A549 (cell line): ENCODE measurements around the gene SLC4A7. TPM values are rescaled to one million over a fixed set of nuclear protein-coding genes. Genes with fewer than 3 reads are reported as not detected.

ENCODE experiments used
- ATAC-seq, 2 experiments: fragments of 200-7000 bp in 1 of 2; fragments of >200 bp in 1 of 2; cut with Nextera tagmentation in 1 of 2; cut with Tn5 transposase in 1 of 2; 3 replicates each; pipeline versions ENCODE4 v1.8.0 to v1.9.1; 2018 to 2020; ENCODE audit warnings: mild to moderate bottlenecking in 1 of 2, moderate library complexity in 1 of 2
- CTCF ChIA-PET: fragments of 300-600 bp; sonication (Branson Sonifier 250); formaldehyde crosslinking; extraction: SDS; loops from one replicate; lab custom pipeline; 2021; ENCODE audit warnings: antibody characterized with exemption, inconsistent platforms; lab: Yijun Ruan, JAX
- POLR2A ChIA-PET: fragments of 350-600 bp; formaldehyde crosslinking; extraction: SDS; loops from one replicate; lab custom pipeline; 2021; ENCODE audit warnings: antibody characterized with exemption, inconsistent platforms; lab: Yijun Ruan, JAX
- DNase-seq, 2 experiments: peaks; one replicate each; pipeline versions ENCODE4 v3.0.0 to v3.0.0-alpha.2; 2011 to 2016; ENCODE audit warnings: low read depth in 1 of 2, low spot score in 1 of 2
- FAIRE-seq: peaks from 2 replicates; lab custom pipeline; 2011; peaks lifted over from hg19 to GRCh38; lab: Jason Lieb, UNC
- H3K27ac ChIP-seq, 2 experiments: fragments of >200 bp; sonication (Bioruptor Twin); formaldehyde crosslinking; 3 replicates each; pipeline ENCODE4 v1.5.1; 2016 to 2017
- H3K4me1 ChIP-seq: fragments of >200 bp; sonication (Bioruptor Twin); formaldehyde crosslinking; 3 replicates; pipeline ENCODE4 v1.6.1; 2016
- H3K4me2 ChIP-seq: fragments of >200 bp; sonication (Bioruptor Twin); formaldehyde crosslinking; 3 replicates; pipeline ENCODE4 v1.6.1; 2016
- H3K4me3 ChIP-seq: fragments of >200 bp; sonication (Bioruptor Twin); formaldehyde crosslinking; 3 replicates; pipeline ENCODE4 v1.5.1; 2016
- H3K9me3 ChIP-seq: fragments of >200 bp; sonication (Bioruptor Twin); formaldehyde crosslinking; 3 replicates; pipeline ENCODE4 v1.6.1; 2016
- CHD2 ChIP-seq: fragments of 150-350 bp; IDR thresholded peaks from 2 replicates; pipeline ENCODE4 v1.6.1; 2014; ENCODE audit warnings: low read length; ENCODE audit not compliant: partially characterized antibody
- CHD4 ChIP-seq: fragments of 200-600 bp; sonication (generic); IDR thresholded peaks from 2 replicates; pipeline ENCODE4 v1.6.1; 2016; ENCODE audit warnings: antibody characterized with exemption, mild to moderate bottlenecking, borderline replicate concordance
- EHMT2 ChIP-seq: fragments of 200-600 bp; sonication (generic); IDR thresholded peaks from 2 replicates; pipeline ENCODE4 v1.6.1; 2016; ENCODE audit warnings: antibody characterized with exemption, low read depth, mild to moderate bottlenecking, moderate library complexity
- EP300 ChIP-seq, 2 experiments: fragments of >200 bp; sonication (Bioruptor Twin); formaldehyde crosslinking; IDR thresholded peaks; 2 replicates in 1 of 2; 3 replicates in 1 of 2; pipeline ENCODE4 v1.6.1; 2016 to 2017
- ESRRA ChIP-seq: fragments of 150-350 bp; IDR thresholded peaks from 2 replicates; pipeline ENCODE4 v1.6.1; 2014; ENCODE audit warnings: mild to moderate bottlenecking, low read length, borderline replicate concordance
- FOSB ChIP-seq: fragments of 250-450 bp; sonication (Bioruptor Pico); IDR thresholded peaks from 2 replicates; pipeline ENCODE4 v1.5.0; 2020; ENCODE audit warnings: mild to moderate bottlenecking, moderate library complexity
- FOSL2 ChIP-seq, 2 experiments: fragments of 450-650 bp in 1 of 2; fragments of >200 bp in 1 of 2; sonication (Bioruptor Twin) in 1 of 2; formaldehyde crosslinking; IDR thresholded peaks; 2 replicates each; pipeline versions ENCODE4 v1.5.0 to v1.6.1; 2016 to 2020; ENCODE audit warnings: mild to moderate bottlenecking in 1 of 2, moderate library complexity in 1 of 2
- FOXS1 ChIP-seq: fragments of 250-450 bp; sonication (Bioruptor Pico); IDR thresholded peaks from 2 replicates; pipeline ENCODE4 v1.5.0; 2020; ENCODE audit warnings: mild to moderate bottlenecking, moderate library complexity
- GATA3 ChIP-seq: IDR thresholded peaks from 2 replicates; pipeline ENCODE4 v1.6.1; 2012; ENCODE audit warnings: borderline replicate concordance
- HDAC2 ChIP-seq: fragments of 200-600 bp; sonication (generic); IDR thresholded peaks from 2 replicates; pipeline ENCODE4 v1.6.1; 2016
- HEYL ChIP-seq: fragments of 250-450 bp; sonication (Bioruptor Pico); IDR thresholded peaks from 2 replicates; pipeline ENCODE4 v1.8.0; 2021; ENCODE audit warnings: mild to moderate bottlenecking, moderate library complexity
- HOXA7 ChIP-seq: fragments of 250-450 bp; sonication (Bioruptor Pico); IDR thresholded peaks from 2 replicates; pipeline ENCODE4 v1.5.0; 2020; ENCODE audit warnings: mild to moderate bottlenecking, moderate library complexity
- HOXB13 ChIP-seq: fragments of 250-450 bp; sonication (Bioruptor Pico); IDR thresholded peaks from 2 replicates; pipeline ENCODE4 v1.5.0; 2020; ENCODE audit warnings: low read depth, mild to moderate bottlenecking, moderate library complexity
- JUN ChIP-seq, 2 experiments: fragments of >200 bp; sonication (Bioruptor Twin); formaldehyde crosslinking; IDR thresholded peaks; 2 replicates in 1 of 2; 3 replicates in 1 of 2; pipeline ENCODE4 v1.6.1; 2016 to 2017
- KDM1A ChIP-seq: fragments of 200-600 bp; sonication (generic); IDR thresholded peaks from 2 replicates; pipeline ENCODE4 v1.6.1; 2016; ENCODE audit warnings: low read depth, mild to moderate bottlenecking
- KDM5A ChIP-seq: fragments of 200-600 bp; sonication (generic); IDR thresholded peaks from 2 replicates; pipeline ENCODE4 v1.6.1; 2016; ENCODE audit warnings: antibody characterized with exemption, mild to moderate bottlenecking
- MAFK ChIP-seq: fragments of 450-650 bp; IDR thresholded peaks from 2 replicates; pipeline ENCODE4 v1.6.1; 2014; ENCODE audit not compliant: partially characterized antibody
- MAZ ChIP-seq: fragments of 150-350 bp; IDR thresholded peaks from 2 replicates; pipeline ENCODE4 v1.6.1; 2014; ENCODE audit warnings: antibody characterized with exemption, low read depth, low read length, borderline replicate concordance
- RAD21 ChIP-seq, 2 experiments: fragments of >200 bp in 1 of 2; sonication (Bioruptor Twin) in 1 of 2; formaldehyde crosslinking in 1 of 2; IDR thresholded peaks in 1 of 2; conservative IDR thresholded peaks in 1 of 2; 2 replicates in 1 of 2; 3 replicates in 1 of 2; pipeline ENCODE4 v1.6.1; 2012 to 2018; ENCODE audit warnings: inconsistent platforms in 1 of 2
- RNF2 ChIP-seq: fragments of 200-600 bp; sonication (generic); IDR thresholded peaks from 2 replicates; pipeline ENCODE4 v1.6.1; 2016; ENCODE audit warnings: low read depth, mild to moderate bottlenecking, antibody characterized with exemption, moderate library complexity, borderline replicate concordance
- SREBF2 ChIP-seq: fragments of 450-650 bp; IDR thresholded peaks from 2 replicates; pipeline ENCODE4 v1.6.1; 2014; ENCODE audit warnings: mild to moderate bottlenecking, moderate library complexity
- ZFP36 ChIP-seq: fragments of 450-650 bp; IDR thresholded peaks from 2 replicates; pipeline ENCODE4 v1.6.1; 2014; ENCODE audit warnings: borderline replicate concordance; ENCODE audit not compliant: partially characterized antibody
- ZNF302 ChIP-seq: fragments of 250-450 bp; sonication (Bioruptor Pico); IDR thresholded peaks from 2 replicates; pipeline ENCODE4 v1.9.0; 2021; ENCODE audit warnings: inconsistent platforms, mild to moderate bottlenecking, moderate library complexity
- WGBS: methylation state at CpG from one replicate; pipeline ENCODE4 v1.1.6; 2017; ENCODE audit errors: missing lambda C conversion rate; 5-methylcytosine and 5-hydroxymethylcytosine counted together
- polyA plus RNA-seq, 4 experiments: library from polyadenylated mRNA; depleted of rRNA in 3 of 4; stranded (reverse); fragments of >200 nt; fragmentation: RNase III in 1 of 4; extraction: RNeasy Plus Mini Kit Qiagen cat#74134 plus additional on column Dnase treatment in 1 of 4; gene quantifications; 2 replicates in 3 of 4; 3 replicates in 1 of 4; pipeline ENCODE4 v1.2.3, GENCODE V29; 2011 to 2017
- TF ChIP-seq, protein P1 (sequence below): fragments of >200 bp; sonication (Bioruptor Twin); formaldehyde crosslinking; IDR thresholded peaks from 2 replicates; pipeline ENCODE4 v1.6.1; 2016
- TF ChIP-seq, protein P2 (sequence below): fragments of >200 bp; sonication (Bioruptor Twin); formaldehyde crosslinking; IDR thresholded peaks from 3 replicates; pipeline ENCODE4 v1.6.1; 2016
- TF ChIP-seq, protein P3 (sequence below): fragments of 250-450 bp; sonication (Bioruptor Pico); IDR thresholded peaks from 2 replicates; pipeline ENCODE4 v1.5.0; 2021; ENCODE audit warnings: mild to moderate bottlenecking, moderate library complexity, borderline replicate concordance
- TF ChIP-seq, protein P4 (sequence below): fragments of 150-350 bp; IDR thresholded peaks from 2 replicates; pipeline ENCODE4 v1.6.1; 2014; ENCODE audit warnings: low read depth, mild to moderate bottlenecking, low read length
- TF ChIP-seq, protein P5 (sequence below): IDR thresholded peaks from 2 replicates; pipeline ENCODE4 v1.6.1; 2012; ENCODE audit warnings: low read depth, borderline replicate concordance

SLC4A7 gene
- polyA plus RNA-seq, 2 of the 4 experiments (the other 2 are of a cell fraction): 35.1 to 70.2 TPM

DNA sequence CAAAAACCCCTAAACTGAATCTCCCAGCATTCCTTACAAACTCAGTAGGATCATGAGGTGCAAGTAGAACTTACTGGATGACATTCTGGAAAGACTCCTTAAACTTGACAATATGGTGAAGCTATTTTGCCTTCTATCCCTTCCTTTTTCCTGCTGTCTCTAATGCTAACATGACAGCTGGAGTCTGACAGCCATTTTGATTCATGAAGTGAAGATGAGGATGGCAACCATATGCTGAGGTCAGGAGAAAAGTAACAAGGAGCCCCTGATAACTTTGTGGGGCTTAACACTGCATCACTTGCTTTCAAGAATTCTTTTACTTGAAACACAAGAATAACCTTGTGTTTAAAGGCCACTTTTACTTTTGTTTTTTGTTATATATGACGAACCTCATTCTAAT, 100.0 kb downstream of the SLC4A7 start (continued):
- TF ChIP-seq, protein P1, sequence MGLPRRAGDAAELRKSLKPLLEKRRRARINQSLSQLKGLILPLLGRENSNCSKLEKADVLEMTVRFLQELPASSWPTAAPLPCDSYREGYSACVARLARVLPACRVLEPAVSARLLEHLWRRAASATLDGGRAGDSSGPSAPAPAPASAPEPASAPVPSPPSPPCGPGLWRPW: no peak
- TF ChIP-seq, protein P2, sequence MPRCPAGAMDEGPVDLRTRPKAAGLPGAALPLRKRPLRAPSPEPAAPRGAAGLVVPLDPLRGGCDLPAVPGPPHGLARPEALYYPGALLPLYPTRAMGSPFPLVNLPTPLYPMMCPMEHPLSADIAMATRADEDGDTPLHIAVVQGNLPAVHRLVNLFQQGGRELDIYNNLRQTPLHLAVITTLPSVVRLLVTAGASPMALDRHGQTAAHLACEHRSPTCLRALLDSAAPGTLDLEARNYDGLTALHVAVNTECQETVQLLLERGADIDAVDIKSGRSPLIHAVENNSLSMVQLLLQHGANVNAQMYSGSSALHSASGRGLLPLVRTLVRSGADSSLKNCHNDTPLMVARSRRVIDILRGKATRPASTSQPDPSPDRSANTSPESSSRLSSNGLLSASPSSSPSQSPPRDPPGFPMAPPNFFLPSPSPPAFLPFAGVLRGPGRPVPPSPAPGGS: no peak
- no peak for TF ChIP-seq FOSL2 (IDR thresholded peaks at IDR 0.05)
- TF ChIP-seq FOSL2 (CRISPR knock-in tag; IDR thresholded peaks at IDR 0.05): no peak
- TF ChIP-seq MAFK: no peak
- TF ChIP-seq KDM1A: no peak
- no peak for TF ChIP-seq RNF2
- no peak for TF ChIP-seq JUN (IDR thresholded peaks at IDR 0.05)

DNA sequence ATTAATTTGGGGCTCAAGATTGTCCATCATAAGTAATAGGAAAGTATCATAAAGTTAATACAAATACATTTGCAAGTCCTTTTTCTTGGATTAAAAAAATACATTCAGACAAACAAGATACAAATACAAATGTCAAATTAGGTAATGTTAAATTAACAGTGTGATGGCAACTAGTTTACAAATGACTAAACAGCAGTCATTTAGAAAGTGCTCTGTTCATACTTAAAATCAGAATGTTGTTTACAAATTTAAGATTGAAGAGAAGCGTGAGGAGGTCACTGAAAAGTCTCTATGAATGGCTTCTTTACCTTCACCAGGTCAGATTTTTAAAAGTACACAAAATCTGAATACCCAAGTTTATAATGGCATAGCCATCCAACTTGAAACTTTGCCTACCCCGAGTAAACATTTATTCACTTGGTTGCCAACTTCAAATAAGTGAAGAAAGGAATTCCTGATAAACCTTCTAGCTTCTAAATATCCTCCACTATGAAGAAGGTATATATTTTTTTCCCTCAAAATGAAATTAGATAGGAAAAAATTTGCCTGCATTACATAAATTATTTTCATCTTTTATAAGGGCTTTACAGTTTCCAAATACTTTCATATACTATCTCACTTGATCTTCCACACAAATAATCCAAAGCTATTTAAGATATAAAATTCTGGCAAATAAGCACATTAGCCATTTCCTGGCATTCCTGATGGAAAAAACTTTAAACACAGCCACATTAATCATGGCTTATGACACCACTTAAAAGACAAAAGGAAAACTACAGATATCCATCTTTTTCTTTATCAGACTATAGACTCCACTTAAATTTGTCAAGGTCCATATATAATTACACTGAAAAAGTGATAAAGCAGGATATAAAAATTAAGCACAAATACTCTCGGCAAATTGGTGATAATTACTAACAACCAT, 103.5 kb downstream of the SLC4A7 start:
- Histone ChIP-seq H3K4me2 (no peak overlapping the region), H3K9me3 (no peaks in the 10 kb centered on the region), H3K4me3 (no peak overlapping the region), H3K27ac (no peak overlapping the region), H3K4me1 (peaks cover 8% of the 10 kb centered on the region; the same call in 2 of the 3 replicates)
- ChIA-PET POLR2A (no interaction called here), CTCF (interaction anchor here (1.5 kb wide), 1 partner anchor 14 kb away, joined by 3 read pairs; no protein-coding TSS in a partner anchor)
- FAIRE-seq (no peak), DNase-seq (no peak), ATAC-seq (no peak)
- no peak for TF ChIP-seq HOXB13
- no peak for TF ChIP-seq FOXS1 (CRISPR knock-in tag)
- TF ChIP-seq, protein P3, sequence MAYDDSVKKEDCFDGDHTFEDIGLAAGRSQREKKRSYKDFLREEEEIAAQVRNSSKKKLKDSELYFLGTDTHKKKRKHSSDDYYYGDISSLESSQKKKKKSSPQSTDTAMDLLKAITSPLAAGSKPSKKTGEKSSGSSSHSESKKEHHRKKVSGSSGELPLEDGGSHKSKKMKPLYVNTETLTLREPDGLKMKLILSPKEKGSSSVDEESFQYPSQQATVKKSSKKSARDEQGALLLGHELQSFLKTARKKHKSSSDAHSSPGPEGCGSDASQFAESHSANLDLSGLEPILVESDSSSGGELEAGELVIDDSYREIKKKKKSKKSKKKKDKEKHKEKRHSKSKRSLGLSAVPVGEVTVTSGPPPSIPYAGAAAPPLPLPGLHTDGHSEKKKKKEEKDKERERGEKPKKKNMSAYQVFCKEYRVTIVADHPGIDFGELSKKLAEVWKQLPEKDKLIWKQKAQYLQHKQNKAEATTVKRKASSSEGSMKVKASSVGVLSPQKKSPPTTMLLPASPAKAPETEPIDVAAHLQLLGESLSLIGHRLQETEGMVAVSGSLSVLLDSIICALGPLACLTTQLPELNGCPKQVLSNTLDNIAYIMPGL (CRISPR knock-in tag): no peak
- TF ChIP-seq EHMT2: no peak
- 86% methylated on average over 3 of the region's 3 CpGs for WGBS

DNA sequence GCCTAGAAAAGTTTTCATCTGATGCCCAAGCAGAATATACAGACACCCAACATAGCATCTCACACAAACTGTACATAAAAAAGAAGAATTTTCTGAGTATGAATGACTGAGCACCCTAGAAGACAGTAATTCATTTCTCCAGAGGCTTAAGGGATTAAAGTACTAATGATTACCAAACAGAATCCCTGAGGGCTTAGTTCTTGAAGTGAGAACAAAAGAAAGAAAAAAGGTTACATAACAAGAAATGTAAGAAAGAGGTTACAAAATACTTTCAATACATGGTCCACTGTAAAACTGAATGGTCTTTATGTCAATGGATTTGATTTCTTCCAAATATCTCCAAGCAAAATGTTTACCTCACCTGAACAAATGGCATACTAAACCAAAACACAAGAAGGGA, 105.9 kb downstream of the SLC4A7 start:
- CTCF ChIA-PET: interaction anchor here (1.3 kb wide), 1 partner anchor 9 kb away, joined by 4 read pairs; the partner anchor contains the start of gene NEK10
- ATAC-seq: no peak
- DNase-seq: no peak
- H3K4me2 ChIP-seq: no peak overlapping the region
- no peak overlapping the region for H3K4me3 ChIP-seq
- no peak overlapping the region for H3K27ac ChIP-seq
- no peak for FAIRE-seq
- POLR2A ChIA-PET: no interaction called here
- no peaks in the 10 kb centered on the region for H3K9me3 ChIP-seq
- peaks cover 8% of the 10 kb centered on the region; the same call in 2 of the 3 replicates for H3K4me1 ChIP-seq
- TF ChIP-seq MAZ: no peak
- no peak for TF ChIP-seq RAD21 (conservative IDR thresholded peaks at IDR 0.05 in 1 of 2, IDR thresholded peaks at IDR 0.05 in 1 of 2)
- TF ChIP-seq HOXA7 (CRISPR knock-in tag): no peak
- TF ChIP-seq CHD4: no peak
- no peak for TF ChIP-seq SREBF2
- no peak for TF ChIP-seq GATA3
- TF ChIP-seq CHD2: no peak
- TF ChIP-seq FOSB: no peak
- TF ChIP-seq, protein P4, sequence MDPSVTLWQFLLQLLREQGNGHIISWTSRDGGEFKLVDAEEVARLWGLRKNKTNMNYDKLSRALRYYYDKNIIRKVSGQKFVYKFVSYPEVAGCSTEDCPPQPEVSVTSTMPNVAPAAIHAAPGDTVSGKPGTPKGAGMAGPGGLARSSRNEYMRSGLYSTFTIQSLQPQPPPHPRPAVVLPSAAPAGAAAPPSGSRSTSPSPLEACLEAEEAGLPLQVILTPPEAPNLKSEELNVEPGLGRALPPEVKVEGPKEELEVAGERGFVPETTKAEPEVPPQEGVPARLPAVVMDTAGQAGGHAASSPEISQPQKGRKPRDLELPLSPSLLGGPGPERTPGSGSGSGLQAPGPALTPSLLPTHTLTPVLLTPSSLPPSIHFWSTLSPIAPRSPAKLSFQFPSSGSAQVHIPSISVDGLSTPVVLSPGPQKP: no peak
- no peak for TF ChIP-seq KDM5A
- no peak for TF ChIP-seq ZFP36
- TF ChIP-seq ESRRA: no peak
- no peak for TF ChIP-seq ZNF302 (CRISPR knock-in tag)
- TF ChIP-seq EP300 (IDR thresholded peaks at IDR 0.05): no peak
- TF ChIP-seq, protein P5, sequence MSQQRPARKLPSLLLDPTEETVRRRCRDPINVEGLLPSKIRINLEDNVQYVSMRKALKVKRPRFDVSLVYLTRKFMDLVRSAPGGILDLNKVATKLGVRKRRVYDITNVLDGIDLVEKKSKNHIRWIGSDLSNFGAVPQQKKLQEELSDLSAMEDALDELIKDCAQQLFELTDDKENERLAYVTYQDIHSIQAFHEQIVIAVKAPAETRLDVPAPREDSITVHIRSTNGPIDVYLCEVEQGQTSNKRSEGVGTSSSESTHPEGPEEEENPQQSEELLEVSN: no peak
- no peak for TF ChIP-seq EHMT2
- no peak for TF ChIP-seq HEYL
- no peak for TF ChIP-seq HDAC2
- TF ChIP-seq, all 56 proteins: peak for 0
